ENCODE results near the gene KEAP1. TPM values are rescaled to one million over a fixed set of nuclear protein-coding genes. Genes with fewer than 3 reads are reported as not detected.

KEAP1 gene
- total RNA-seq, 2 donors from 2014 or later: 53.3 to 59.5 TPM

GRCh38 chr19:10450853-10451609 lies 52.1 kb downstream of the KEAP1 start:
- Histone ChIP-seq H3K4me1 (ENCODE audit: control insufficient read depth, insufficient read depth, low read length) (no peaks in the 10 kb centered on the region), H3K27me3 (ENCODE audit: control insufficient read depth, insufficient read depth, low read length, poor library complexity, severe bottlenecking) (no peaks in the 10 kb centered on the region), H3K9ac (ENCODE audit: extremely low read depth, low read length, poor library complexity, severe bottlenecking) (no peak overlapping the region), H3K36me3 (ENCODE audit: control insufficient read depth, insufficient read depth, low read length) (no peaks in the 10 kb centered on the region), H3K4me3 (ENCODE audit: low read length) (no peak overlapping the region), H3K9me3 (ENCODE audit: control insufficient read depth, low read length) (no peaks in the 10 kb centered on the region), H3K27ac (ENCODE audit: low read depth, low read length) (no peak overlapping the region)
- 91 to 98% methylated on average over 13 to 25 of the region's 25 CpGs for WGBS, 2 experiments (ENCODE audit: insufficient coverage in 1 of 2, insufficient read length in 1 of 2)
- Mint-ChIP-seq H3K4me1 (no peaks in the 10 kb centered on the region), H3K27me3 (ENCODE audit: insufficient read depth) (peaks cover 14% of the 10 kb centered on the region), H3K27ac (no peak overlapping the region), H3K4me3 (no peak overlapping the region), H3K9me3 (no peaks in the 10 kb centered on the region), H3K36me3 (ENCODE audit: low read depth) (no peaks in the 10 kb centered on the region)
- no peak for TF ChIP-seq CTCF (conservative IDR thresholded peaks at IDR 0.05)
- DNase-seq: peak; percentile 87

- Mint-ChIP-seq H3K36me3 (ENCODE audit: low read depth) (no peaks in the 10 kb centered on the region), H3K4me1 (no peaks in the 10 kb centered on the region), H3K27me3 (ENCODE audit: insufficient read depth) (peaks cover 14% of the 10 kb centered on the region), H3K4me3 (no peak overlapping the region), H3K9me3 (no peaks in the 10 kb centered on the region), H3K27ac (no peak overlapping the region)
- Histone ChIP-seq H3K36me3 (ENCODE audit: control insufficient read depth, insufficient read depth, low read length) (no peaks in the 10 kb centered on the region), H3K4me1 (ENCODE audit: control insufficient read depth, insufficient read depth, low read length) (no peaks in the 10 kb centered on the region), H3K9me3 (ENCODE audit: control insufficient read depth, low read length) (no peaks in the 10 kb centered on the region), H3K9ac (ENCODE audit: extremely low read depth, low read length, poor library complexity, severe bottlenecking) (no peak overlapping the region), H3K4me3 (ENCODE audit: low read length) (no peak overlapping the region), H3K27ac (ENCODE audit: low read depth, low read length) (no peak overlapping the region), H3K27me3 (ENCODE audit: control insufficient read depth, insufficient read depth, low read length, poor library complexity, severe bottlenecking) (no peaks in the 10 kb centered on the region)
- TF ChIP-seq CTCF (conservative IDR thresholded peaks at IDR 0.05): no peak
- no peak for DNase-seq
- WGBS, 2 experiments (ENCODE audit: insufficient coverage in 1 of 2, insufficient read length in 1 of 2): 93 to 95% methylated on average over 7 to 14 of the region's 14 CpGs
These were observed 52.8 kb downstream of the KEAP1 start for GRCh38 chr19:10450191-10450852.

GRCh38 chr19:10449037-10449436 lies 54.1 kb downstream of the KEAP1 start:
- DNase-seq: no peak
- WGBS, 2 experiments (ENCODE audit: insufficient coverage in 1 of 2, insufficient read length in 1 of 2): 94 to 95% methylated on average over 6 to 7 of the region's 7 CpGs
- Mint-ChIP-seq H3K4me1 (no peaks in the 10 kb centered on the region), H3K4me3 (no peak overlapping the region), H3K27me3 (ENCODE audit: insufficient read depth) (peaks cover 14% of the 10 kb centered on the region), H3K9me3 (no peaks in the 10 kb centered on the region), H3K27ac (no peak overlapping the region), H3K36me3 (ENCODE audit: low read depth) (no peaks in the 10 kb centered on the region)
- no peak overlapping the region for H3K4me3 ChIP-seq (ENCODE audit: low read length)
- no peak overlapping the region for H3K27ac ChIP-seq (ENCODE audit: low read depth, low read length)
- no peak for TF ChIP-seq CTCF (conservative IDR thresholded peaks at IDR 0.05)
- H3K27me3 ChIP-seq (ENCODE audit: control insufficient read depth, insufficient read depth, low read length, poor library complexity, severe bottlenecking): no peaks in the 10 kb centered on the region
- no peaks in the 10 kb centered on the region for H3K4me1 ChIP-seq (ENCODE audit: control insufficient read depth, insufficient read depth, low read length)
- H3K9me3 ChIP-seq (ENCODE audit: control insufficient read depth, low read length): no peaks in the 10 kb centered on the region
- no peak overlapping the region for H3K9ac ChIP-seq (ENCODE audit: extremely low read depth, low read length, poor library complexity, severe bottlenecking)
- H3K36me3 ChIP-seq (ENCODE audit: control insufficient read depth, insufficient read depth, low read length): no peaks in the 10 kb centered on the region

Measured in endodermal cell (in vitro differentiated cells).